Prostate gland (tissue), 2 donors: Measurements from ENCODE around the gene FYCO1. TPM values are rescaled to one million over a fixed set of nuclear protein-coding genes. Genes with fewer than 3 reads are reported as not detected.

Experiments used
- DNase-seq: peaks from one replicate; pipeline ENCODE4 v3.0.0-alpha.2; 2019; ENCODE audit warnings: low spot score
- H3K27ac ChIP-seq, 2 donors: fragments of 200-600 bp; sonication (generic); 2 replicates each; pipeline ENCODE4 v1.5.1; 2017 to 2019
- H3K27me3 ChIP-seq: fragments of 200-600 bp; sonication (generic); replicated peaks from 2 replicates; pipeline ENCODE4 v1.5.1; 2019; ENCODE audit not compliant: insufficient read depth
- H3K36me3 ChIP-seq, 2 donors: fragments of 200-600 bp; sonication (generic); 1 replicate in 1 of 2; 2 replicates in 1 of 2; pipeline versions ENCODE4 v1.5.1 to v1.8.1; 2017 to 2019
- H3K4me1 ChIP-seq: fragments of 200-600 bp; sonication (generic); replicated peaks from 2 replicates; pipeline ENCODE4 v1.5.1; 2019
- H3K4me3 ChIP-seq, 2 donors: fragments of 200-600 bp; sonication (generic); 2 replicates each; pipeline ENCODE4 v1.5.1; 2017 to 2019
- H3K9me3 ChIP-seq: fragments of 200-600 bp; sonication (generic); 2 replicates; pipeline ENCODE4 v1.5.1; 2017
- CTCF ChIP-seq, 4 experiments: fragments of 200-600 bp in 2 of 4; fragments of 450-650 bp in 2 of 4; sonication (generic) in 2 of 4; IDR thresholded peaks; 1 replicate in 3 of 4; 2 replicates in 1 of 4; pipeline ENCODE4 v1.5.1; 2016 to 2019; ENCODE audit warnings: antibody characterized with exemption in 4 of 4, mild to moderate bottlenecking in 2 of 4, moderate library complexity in 2 of 4
- POLR2A ChIP-seq: fragments of 450-650 bp; IDR thresholded peaks from one replicate; pipeline ENCODE4 v1.6.1; 2016; ENCODE audit warnings: antibody characterized with exemption, mild to moderate bottlenecking
- POLR2AphosphoS5 ChIP-seq: sonication (generic); formaldehyde crosslinking; IDR thresholded peaks from one replicate; pipeline ENCODE4 v1.6.1; 2017; ENCODE audit warnings: antibody characterized with exemption
- WGBS: methylation state at CpG from one replicate; pipeline ENCODE4 v1.1.5; 2018; 5-methylcytosine and 5-hydroxymethylcytosine counted together
- intact Hi-C: fragments of 100-400 bp; cut with DNase I; formaldehyde crosslinking; loops from one replicate; pipeline ENCODE4 v1.14.2; 2022
- total RNA-seq, 2 donors: library from RNA; depleted of rRNA; stranded (reverse); fragments of >200 nt; gene quantifications; one replicate each; pipeline ENCODE4 v1.1.0, GENCODE V29; 2016

The FYCO1 gene
- total RNA-seq, 2 donors from 2014 or later: 33.1 to 56.7 TPM

- H3K9me3 ChIP-seq: no peaks in the 10 kb centered on the region
- DNase-seq: no peak
- H3K27ac ChIP-seq: no peak overlapping the region
- no peaks in the 10 kb centered on the region for H3K4me1 ChIP-seq
- H3K27me3 ChIP-seq: no peaks in the 10 kb centered on the region
- intact Hi-C loops: loop anchor here (5.0 kb wide), 1 partner anchor 146 kb away; no protein-coding TSS in a partner anchor
- no peak overlapping the region for H3K4me3 ChIP-seq
- H3K36me3 ChIP-seq: no peaks in the 10 kb centered on the region
- WGBS: 91% methylated on average over 7 of the region's 7 CpGs
- no peak for TF ChIP-seq POLR2AphosphoS5
- no peak for TF ChIP-seq CTCF (IDR thresholded peaks at IDR 0.05)
- TF ChIP-seq POLR2A: no peak
Measured at GRCh38 chr3:45908761-45909160, 86.9 kb downstream of the FYCO1 start.

- no peak for DNase-seq
- H3K36me3 ChIP-seq: no peaks in the 10 kb centered on the region
- no peak overlapping the region for H3K4me3 ChIP-seq
- H3K4me1 ChIP-seq: no peaks in the 10 kb centered on the region
- H3K27ac ChIP-seq: no peak overlapping the region
- H3K9me3 ChIP-seq: no peaks in the 10 kb centered on the region
- TF ChIP-seq POLR2AphosphoS5 (no peak), POLR2A (no peak), CTCF (IDR thresholded peaks at IDR 0.05) (no peak)
- 82% methylated on average over 13 of the region's 13 CpGs for WGBS
- H3K27me3 ChIP-seq: no peaks in the 10 kb centered on the region
- intact Hi-C loops: loop anchor here (5.0 kb wide), 1 partner anchor 146 kb away; no protein-coding TSS in a partner anchor
Measured at GRCh38 chr3:45907769-45908705, 87.6 kb downstream of the FYCO1 start.

- 75% methylated on average over 9 of the region's 9 CpGs for WGBS
- H3K4me3 ChIP-seq: no peak overlapping the region
- H3K36me3 ChIP-seq: no peaks in the 10 kb centered on the region
- H3K4me1 ChIP-seq: no peaks in the 10 kb centered on the region
- TF ChIP-seq POLR2A (no peak), CTCF (IDR thresholded peaks at IDR 0.05) (peak in 1 of 4 experiments; percentile 12)
- H3K27me3 ChIP-seq: no peaks in the 10 kb centered on the region
- H3K9me3 ChIP-seq: no peaks in the 10 kb centered on the region
- intact Hi-C loops: loop anchor here (5.0 kb wide), 1 partner anchor 145 kb away; no protein-coding TSS in a partner anchor
- DNase-seq: no peak
- no peak overlapping the region for H3K27ac ChIP-seq
Measured at GRCh38 chr3:45906681-45907407, 88.8 kb downstream of the FYCO1 start.

GRCh38 chr3:45905755-45906154 is 89.9 kb downstream of the FYCO1 start:
- 89% methylated on average over 3 of the region's 3 CpGs for WGBS
- intact Hi-C loops: loop anchor here (5.0 kb wide), 1 partner anchor 143 kb away; no protein-coding TSS in a partner anchor
- DNase-seq: no peak
- no peak for TF ChIP-seq POLR2A
- no peak for TF ChIP-seq CTCF (IDR thresholded peaks at IDR 0.05)
- TF ChIP-seq POLR2AphosphoS5: no peak
- Histone ChIP-seq H3K9me3 (no peaks in the 10 kb centered on the region), H3K27ac (no peak overlapping the region), H3K27me3 (no peaks in the 10 kb centered on the region), H3K4me3 (no peak overlapping the region), H3K36me3 (no peaks in the 10 kb centered on the region), H3K4me1 (no peaks in the 10 kb centered on the region)
